CD4-positive, alpha-beta T cell (primary cell): ENCODE measurements around the gene FBXL16. TPM values are rescaled to one million over a fixed set of nuclear protein-coding genes. Genes with fewer than 3 reads are reported as not detected.

ENCODE experiments used
- ATAC-seq: fragments of 200-7000 bp; cut with Tn5 transposase; one replicate; pipeline ENCODE4 v1.10.0; 2022; ENCODE audit warnings: mild to moderate bottlenecking; ENCODE audit not compliant: poor library complexity
- CTCF ChIA-PET: fragments of 350-600 bp; sonication (Branson Sonifier 250); formaldehyde crosslinking; loops from one replicate; lab custom pipeline; 2021; ENCODE audit warnings: antibody characterized with exemption, inconsistent platforms; lab: Charles Lee
- POLR2A ChIA-PET: fragments of 350-600 bp; sonication (Branson Sonifier 250); formaldehyde crosslinking; loops from one replicate; lab custom pipeline; 2021; ENCODE audit warnings: antibody characterized with exemption, inconsistent platforms; lab: Charles Lee
- DNase-seq, 14 experiments: peaks; one replicate each; pipeline ENCODE4 v3.0.0-alpha.2; 2013 to 2020; ENCODE audit warnings: mixed read lengths in 2 of 14
- H3K27ac ChIP-seq, 2 donors: one replicate each; pipeline versions ENCODE4 v1.5.1 to v1.7.0; 2013; ENCODE audit warnings: low read length in 2 of 2, low read depth in 1 of 2, mild to moderate bottlenecking in 1 of 2
- H3K27me3 ChIP-seq, 2 experiments: 1 replicate in 1 of 2; 2 replicates in 1 of 2; pipeline versions ENCODE4 v1.6.1 to v1.7.0; 2013; ENCODE audit warnings: low read length in 2 of 2, control low read depth in 1 of 2, mild to moderate bottlenecking in 1 of 2, moderate library complexity in 1 of 2; ENCODE audit not compliant: insufficient read depth in 2 of 2, control insufficient read depth in 1 of 2
- H3K36me3 ChIP-seq: one replicate; pipeline ENCODE4 v1.6.1; 2013; ENCODE audit warnings: low read length, control low read depth; ENCODE audit not compliant: insufficient read depth
- H3K4me1 ChIP-seq: one replicate; pipeline ENCODE4 v1.6.1; 2013; ENCODE audit warnings: low read length, control low read depth; ENCODE audit not compliant: insufficient read depth
- H3K4me3 ChIP-seq: one replicate; pipeline ENCODE4 v1.5.1; 2013; ENCODE audit warnings: mild to moderate bottlenecking, low read length, moderate library complexity
- H3K9me3 ChIP-seq, 2 experiments: 1 replicate in 1 of 2; 2 replicates in 1 of 2; pipeline versions ENCODE4 v1.6.1 to v1.7.0; 2013; ENCODE audit warnings: low read length in 2 of 2, mild to moderate bottlenecking in 2 of 2, control low read depth in 1 of 2, moderate library complexity in 1 of 2; ENCODE audit not compliant: control insufficient read depth in 1 of 2, insufficient read depth in 1 of 2
- H3K27ac Mint-ChIP-seq: one replicate; pipeline ENCODE4 v1.8.0; 2020; ENCODE audit warnings: mixed read lengths
- H3K27me3 Mint-ChIP-seq: one replicate; pipeline ENCODE4 v1.8.0; 2021; ENCODE audit warnings: mixed read lengths
- H3K36me3 Mint-ChIP-seq: one replicate; pipeline ENCODE4 v1.8.0; 2021; ENCODE audit warnings: low read depth, mixed read lengths
- H3K4me1 Mint-ChIP-seq: one replicate; pipeline ENCODE4 v1.8.0; 2021; ENCODE audit warnings: low read depth, mixed read lengths
- H3K4me3 Mint-ChIP-seq: one replicate; pipeline ENCODE4 v1.8.0; 2020; ENCODE audit warnings: mild to moderate bottlenecking, mixed read lengths
- H3K9me3 Mint-ChIP-seq: one replicate; pipeline ENCODE4 v1.8.0; 2020; ENCODE audit warnings: mixed read lengths
- CTCF ChIP-seq: fragments of 200-600 bp; IDR thresholded peaks from one replicate; pipeline ENCODE4 v1.8.0; 2022; ENCODE audit warnings: antibody characterized with exemption, mild to moderate bottlenecking
- intact Hi-C, 2 experiments: fragments of 100-400 bp; cut with DNase I in 1 of 2; cut with micrococcal nuclease in 1 of 2; formaldehyde crosslinking; loops; one replicate each; pipeline versions ENCODE4 v1.15.1 to v1.9.0; 2023 to 2025; cut with DNase I, micrococcal nuclease
- total RNA-seq, 174 experiments: library from RNA in 2 of 174; stranded (reverse) in 2 of 174; gene quantifications; one replicate each; pipeline ENCODE4 v1.2.3 and lab custom pipeline; 2021 to 2026

FBXL16 gene
- total RNA-seq, 2 experiments from 2014 or later, result 11.0 to 11.7 TPM

- no peak overlapping the region for H3K27ac Mint-ChIP-seq
- peaks cover 6% of the 10 kb centered on the region for H3K4me1 Mint-ChIP-seq
- no peaks in the 10 kb centered on the region for H3K27me3 ChIP-seq
- H3K4me3 Mint-ChIP-seq, result peak overlapping the region; percentile 67
- no peaks in the 10 kb centered on the region for H3K27me3 Mint-ChIP-seq
- no peaks in the 10 kb centered on the region for H3K9me3 Mint-ChIP-seq
- ATAC-seq (no peak), DNase-seq (no peak)
- H3K4me3 ChIP-seq, result no peak overlapping the region
- no peak for TF ChIP-seq CTCF
- peaks cover 30% of the 10 kb centered on the region for H3K4me1 ChIP-seq
- H3K36me3 ChIP-seq, result peaks cover 35% of the 10 kb centered on the region
- POLR2A ChIA-PET, result interaction anchor here (1.3 kb wide), 1 partner anchor 11 kb away, joined by 6 read pairs; the partner anchor contains the start of gene STUB1
- CTCF ChIA-PET, result no interaction called here
- intact Hi-C loops, result no loop called here
- no peaks in the 10 kb centered on the region for H3K9me3 ChIP-seq
- H3K36me3 Mint-ChIP-seq, result peaks cover 12% of the 10 kb centered on the region
- H3K27ac ChIP-seq, result no peak overlapping the region
Observed at GRCh38 chr16:669666-670065, 35.9 kb downstream of the FBXL16 start.

GRCh38 chr16:668519-669171, 37.0 kb downstream of the FBXL16 start:
- Mint-ChIP-seq H3K4me3 (peak overlapping the region; percentile 75), H3K27me3 (no peaks in the 10 kb centered on the region), H3K27ac (no peak overlapping the region), H3K36me3 (peaks cover 11% of the 10 kb centered on the region), H3K4me1 (peaks cover 6% of the 10 kb centered on the region), H3K9me3 (no peaks in the 10 kb centered on the region)
- no peak for TF ChIP-seq CTCF
- H3K4me1 ChIP-seq, result peaks cover 30% of the 10 kb centered on the region
- H3K27me3 ChIP-seq, result no peaks in the 10 kb centered on the region
- CTCF ChIA-PET, result interaction anchor here (0.6 to 1.3 kb wide), 4 partner anchors 10 to 66 kb away, joined by 3 to 5 read pairs (median 4); no protein-coding TSS in a partner anchor
- ATAC-seq, result peak; percentile 11
- H3K27ac ChIP-seq, result peak overlapping the region; percentile 28 to 56
- peak overlapping the region; percentile 63 for H3K4me3 ChIP-seq
- DNase-seq, result peak in 1 of 14 experiments; percentile 51
- no peaks in the 10 kb centered on the region for H3K9me3 ChIP-seq
- POLR2A ChIA-PET, result interaction anchor here (0.6 to 2.0 kb wide), 10 partner anchors 7 to 99 kb away, joined by 3 to 17 read pairs (median 6); partner anchors contain the start of genes JMJD8, METTL26, PIGQ and RHBDL1
- intact Hi-C loops, result no loop called here
- peaks cover 35% of the 10 kb centered on the region for H3K36me3 ChIP-seq

DNA sequence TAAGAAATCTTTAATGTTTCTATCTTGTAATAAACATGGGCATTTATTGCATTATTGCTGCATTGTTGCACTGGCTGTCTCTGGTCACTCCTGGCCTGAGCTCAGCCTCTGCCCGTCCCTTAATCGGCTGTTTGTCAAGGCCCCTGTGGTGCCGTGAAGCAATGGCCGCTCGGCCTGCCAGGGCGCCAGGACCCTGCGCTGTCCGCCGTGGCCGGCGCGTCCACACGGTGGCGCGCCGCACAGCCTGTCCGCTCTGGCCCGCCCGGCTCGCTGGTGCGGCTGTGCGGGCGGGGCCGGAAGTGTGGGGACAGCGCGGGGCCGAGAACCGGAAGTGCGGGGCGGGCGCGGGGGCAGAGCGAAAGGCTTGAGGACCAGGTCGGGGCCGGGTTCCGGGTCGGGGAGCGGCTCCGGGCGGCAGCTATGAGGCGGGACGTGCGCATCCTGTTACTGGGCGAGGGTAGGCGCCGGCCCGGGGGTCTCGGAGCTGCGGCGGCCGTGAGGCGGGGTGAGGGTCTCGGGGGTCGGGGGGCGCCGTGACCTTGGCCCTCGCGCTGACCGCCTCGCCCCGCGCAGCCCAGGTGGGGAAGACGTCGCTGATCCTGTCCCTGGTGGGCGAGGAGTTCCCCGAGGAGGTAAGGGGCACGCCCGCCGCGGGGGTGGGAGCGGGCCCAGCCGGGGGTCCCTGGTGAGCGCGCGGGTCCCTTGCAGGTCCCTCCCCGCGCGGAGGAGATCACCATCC, 37.7 kb downstream of the FBXL16 start, which contains the start of gene RHOT2:
Gene RHOT2, plus strand, starts transcription at position 353 of the 739 bp plus-strand sequence. Its CDS starts 68 bp downstream, at position 421.
- peak within 1 kb of the TSS; percentile 75 for H3K27ac Mint-ChIP-seq
- intact Hi-C loops, result no loop called here
- peak within 1 kb of the TSS; percentile 83 for H3K4me3 Mint-ChIP-seq
- CTCF ChIA-PET, result interaction anchor here (0.6 to 1.3 kb wide), 7 partner anchors 11 to 1800 kb away, joined by 3 to 6 read pairs (median 3); no protein-coding TSS in a partner anchor
- peaks cover 6% of the 10 kb centered on the region for H3K4me1 Mint-ChIP-seq
- peaks cover 9% of the 10 kb centered on the region for H3K36me3 Mint-ChIP-seq
- peak; percentile 67 for TF ChIP-seq CTCF
- H3K9me3 Mint-ChIP-seq, result no peaks in the 10 kb centered on the region
- H3K27me3 ChIP-seq, result no peaks in the 10 kb centered on the region
- H3K4me1 ChIP-seq, result peaks cover 30% of the 10 kb centered on the region
- H3K27ac ChIP-seq, result peak within 1 kb of the TSS; percentile 28 to 56
- ATAC-seq (peak; percentile 92), DNase-seq (peak; percentile 80 to 96 (median 92))
- H3K4me3 ChIP-seq, result peak within 1 kb of the TSS; percentile 63
- H3K27me3 Mint-ChIP-seq, result no peaks in the 10 kb centered on the region
- H3K36me3 ChIP-seq, result peaks cover 31% of the 10 kb centered on the region
- POLR2A ChIA-PET, result interaction anchor here (0.7 to 2.0 kb wide), 12 partner anchors 8 to 316 kb away, joined by 3 to 17 read pairs (median 6); partner anchors contain the start of genes AXIN1, JMJD8, METTL26 and PIGQ
- no peaks in the 10 kb centered on the region for H3K9me3 ChIP-seq
